Stimulated activated CD4-positive, alpha-beta T cell treated with anti-CD3 and anti-CD28 coated beads, Interleukin-12 subunit alpha, Interleukin-12 subunit beta, amount 100 ng/mL, for 48 hours (primary cell): ENCODE data around the gene ABCB8.
"Not testable (repeated sequence)": the region's sequence is repeated elsewhere in the genome, so short reads cannot be mapped to it uniquely, and the experiment has no call there.

Source experiments
- DNase-seq, 3 donors: peaks; one replicate each; pipeline ENCODE4 v3.0.0-alpha.2; 2020; ENCODE audit warnings: low read depth in 2 of 3, low spot score in 1 of 3

Gene ABCB8

GRCh38 chr7:150997817-150998216 is 30.4 kb upstream of the ABCB8 start:
- no peak for DNase-seq

GRCh38 chr7:150998341-150998740 is 29.9 kb upstream of the ABCB8 start:
- no peak for DNase-seq

GRCh38 chr7:150999001-150999400 is 29.2 kb upstream of the ABCB8 start:
- no peak for DNase-seq

- DNase-seq, result no peak
These were observed 28.6 kb upstream of the ABCB8 start for GRCh38 chr7:150999497-151000230.

- DNase-seq, result no peak
These were observed 27.3 kb upstream of the ABCB8 start for GRCh38 chr7:151000897-151001495.

- no peak for DNase-seq
These were observed 26.7 kb upstream of the ABCB8 start for GRCh38 chr7:151001546-151001945.

GRCh38 chr7:151003572-151003971 is 24.7 kb upstream of the ABCB8 start:
- DNase-seq, result no peak

- DNase-seq, result no peak
These were observed 22.7 kb upstream of the ABCB8 start for GRCh38 chr7:151005566-151005965.

GRCh38 chr7:151006590-151007300 is 21.5 kb upstream of the ABCB8 start:
- DNase-seq, result no peak

GRCh38 chr7:151007469-151007898 is 20.8 kb upstream of the ABCB8 start:
- DNase-seq, result no peak

GRCh38 chr7:151008143-151008510 is 20.1 kb upstream of the ABCB8 start:
- DNase-seq, result no peak

- DNase-seq, result peak; percentile 75 to 87 (median 76)
These were observed 19.5 kb upstream of the ABCB8 start for GRCh38 chr7:151008511-151009323.

GRCh38 chr7:151009327-151010036 is 18.8 kb upstream of the ABCB8 start:
- no peak for DNase-seq

- DNase-seq, result no peak
These were observed 18.3 kb upstream of the ABCB8 start for GRCh38 chr7:151010037-151010306.

- no peak for DNase-seq
These were observed 17.7 kb upstream of the ABCB8 start for GRCh38 chr7:151010307-151011096.

- DNase-seq, result no peak
These were observed 17.2 kb upstream of the ABCB8 start for GRCh38 chr7:151011097-151011409.

GRCh38 chr7:151011616-151012015 is 16.6 kb upstream of the ABCB8 start:
- not testable (repeated sequence) for DNase-seq

- DNase-seq, result no peak
These were observed 16.1 kb upstream of the ABCB8 start for GRCh38 chr7:151012031-151012692.

GRCh38 chr7:151012911-151013347 is 15.3 kb upstream of the ABCB8 start:
- no peak for DNase-seq

GRCh38 chr7:151013356-151013732 is 14.9 kb upstream of the ABCB8 start:
- no peak for DNase-seq
